AG08395 (cell line): ENCODE data around the gene FAIM2.
"Not testable (repeated sequence)": the region's sequence is repeated elsewhere in the genome, so short reads cannot be mapped to it uniquely, and the experiment has no call there.

Source experiments
- DNase-seq: peaks from one replicate; pipeline ENCODE4 v3.0.0; 2012; ENCODE audit warnings: mixed read lengths, low spot score

FAIM2 gene

GRCh38 chr12:49863946-49864797 is 39.5 kb downstream of the FAIM2 start:
- no peak for DNase-seq

- not testable (repeated sequence) for DNase-seq
These were observed 42.8 kb downstream of the FAIM2 start for GRCh38 chr12:49860921-49861320.

GRCh38 chr12:49855890-49856289 is 47.8 kb downstream of the FAIM2 start:
- not testable (repeated sequence) for DNase-seq

GRCh38 chr12:49854976-49855375 is 48.7 kb downstream of the FAIM2 start:
- DNase-seq = no peak

GRCh38 chr12:49853671-49854070 is 50.0 kb downstream of the FAIM2 start:
- no peak for DNase-seq

- DNase-seq = no peak
These were observed 56.5 kb downstream of the FAIM2 start for GRCh38 chr12:49847161-49847560.

- no peak for DNase-seq
These were observed 57.7 kb downstream of the FAIM2 start for GRCh38 chr12:49846032-49846431.

- DNase-seq = no peak
These were observed 59.7 kb downstream of the FAIM2 start for GRCh38 chr12:49843876-49844437.

GRCh38 chr12:49843411-49843810 is 60.3 kb downstream of the FAIM2 start:
- DNase-seq = no peak

GRCh38 chr12:49842519-49843352 is 61.0 kb downstream of the FAIM2 start, which contains the start of gene BCDIN3D:
Gene BCDIN3D (minus strand): TSS chr12:49843106. CDS start chr12:49843087, 19 bp downstream.
- DNase-seq = peak; percentile 95

GRCh38 chr12:49838973-49839633 is 64.6 kb downstream of the FAIM2 start:
- peak; percentile 43 for DNase-seq

- DNase-seq = peak; percentile 36
These were observed 70.8 kb downstream of the FAIM2 start for GRCh38 chr12:49832836-49833421.

- no peak for DNase-seq
These were observed 72.0 kb downstream of the FAIM2 start for GRCh38 chr12:49831717-49832116.

GRCh38 chr12:49828133-49829091 is 75.3 kb downstream of the FAIM2 start, which contains the start of gene NCKAP5L:
Gene NCKAP5L (minus strand): TSS chr12:49828413. CDS start chr12:49804044, 24,369 bp downstream.
- peak; percentile 99 for DNase-seq

- DNase-seq = peak; percentile 83
These were observed 76.2 kb downstream of the FAIM2 start for GRCh38 chr12:49827401-49828099.

GRCh38 chr12:49827051-49827400 is 76.7 kb downstream of the FAIM2 start:
- no peak for DNase-seq

GRCh38 chr12:49825971-49826421 is 77.7 kb downstream of the FAIM2 start:
- no peak for DNase-seq

- peak; percentile 60 for DNase-seq
These were observed 78.2 kb downstream of the FAIM2 start for GRCh38 chr12:49825360-49825970.

- peak; percentile 60 for DNase-seq
These were observed 78.8 kb downstream of the FAIM2 start for GRCh38 chr12:49824895-49825294.
